K562 (cell line): ENCODE data around the gene STK36. TPM values are rescaled to one million over a fixed set of nuclear protein-coding genes. Genes with fewer than 3 reads are reported as not detected.

ENCODE experiments used
- ATAC-seq: fragments of 200-7000 bp; cut with Tn5 transposase; 3 replicates; pipeline ENCODE4 v1.9.1; 2020; ENCODE audit warnings: moderate library complexity
- BruUV-seq: library from RNA; stranded (reverse); fragments of 400-500 nt; replicated peaks from 2 replicates; lab custom pipeline; 2021; lab: Mats Ljungman, UMichigan
- CTCF ChIA-PET: fragments of 300-600 bp; formaldehyde crosslinking; extraction: SDS; loops from one replicate; lab custom pipeline; 2021; ENCODE audit warnings: low intra/inter-chr PET ratio; lab: Yijun Ruan, JAX
- POLR2A ChIA-PET: fragments of 300-600, 350-650 bp; sonication (Branson Sonifier 250); formaldehyde crosslinking; extraction: SDS; loops from one replicate; lab custom pipeline; 2021; ENCODE audit warnings: antibody characterized with exemption, inconsistent platforms; lab: Yijun Ruan, JAX
- DNase-seq, 4 experiments: peaks; one replicate each; pipeline versions ENCODE4 v3.0.0 to v3.0.0-alpha.2; 2011 to 2018; ENCODE audit warnings: low spot score in 3 of 4, mixed read lengths in 3 of 4; ENCODE audit errors: extremely low read depth in 1 of 4
- FAIRE-seq: peaks from 2 replicates; lab custom pipeline; 2011; peaks lifted over from hg19 to GRCh38; lab: Jason Lieb, UNC
- H2AFZ ChIP-seq: 2 replicates; pipeline ENCODE4 v1.6.0; 2011; ENCODE audit warnings: low read depth, low read length, control low read depth, inconsistent platforms
- H3K27ac ChIP-seq: fragments of 200-600 bp; 3 replicates; pipeline ENCODE4 v1.8.0; 2011; ENCODE audit warnings: low read depth, mild to moderate bottlenecking, control low read depth, inconsistent platforms, low read length, moderate library complexity, mixed read lengths; ENCODE audit errors: extremely low read depth
- H3K27me3 ChIP-seq, 2 experiments: fragments of 300-600 bp in 1 of 2; 2 replicates in 1 of 2; 3 replicates in 1 of 2; pipeline versions ENCODE4 v1.6.0 to v1.8.0; 2011; ENCODE audit warnings: inconsistent platforms in 2 of 2, low read length in 2 of 2, mild to moderate bottlenecking in 1 of 2, mixed read lengths in 1 of 2, moderate library complexity in 1 of 2; ENCODE audit not compliant: control insufficient read depth in 2 of 2, insufficient read depth in 2 of 2
- H3K36me3 ChIP-seq: fragments of 300-600 bp; 3 replicates; pipeline ENCODE4 v1.8.0; 2011; ENCODE audit warnings: mild to moderate bottlenecking, low read length, inconsistent platforms; ENCODE audit not compliant: control insufficient read depth, insufficient read depth
- H3K4me1 ChIP-seq, 2 experiments: fragments of 200-600 bp in 1 of 2; replicated peaks in 1 of 2; 2 replicates in 1 of 2; 3 replicates in 1 of 2; pipeline versions ENCODE4 v1.5.1 to v1.8.0; 2011; ENCODE audit warnings: inconsistent platforms in 2 of 2, low read length in 2 of 2, mild to moderate bottlenecking in 1 of 2, mixed read lengths in 1 of 2, moderate library complexity in 1 of 2; ENCODE audit not compliant: control insufficient read depth in 2 of 2, insufficient read depth in 2 of 2
- H3K4me2 ChIP-seq: 2 replicates; pipeline ENCODE4 v1.6.1; 2011; ENCODE audit warnings: low read length, control low read depth, inconsistent platforms, mixed read lengths; ENCODE audit not compliant: insufficient read depth
- H3K4me3 ChIP-seq: fragments of 200-600 bp; sonication (generic), shearing (Covaris generic); 2 replicates; pipeline ENCODE4 v1.5.1; 2016; ENCODE audit warnings: control low read depth, inconsistent platforms
- H3K79me2 ChIP-seq: fragments of 200-600 bp; 3 replicates; pipeline ENCODE4 v1.8.0; 2011; ENCODE audit warnings: low read length, inconsistent platforms; ENCODE audit not compliant: control insufficient read depth, insufficient read depth
- H3K9ac ChIP-seq, 2 experiments: 2 replicates each; pipeline versions ENCODE4 v1.6.0 to v1.6.1; 2011; ENCODE audit warnings: low read depth in 2 of 2, low read length in 2 of 2, control low read depth in 1 of 2, inconsistent platforms in 1 of 2, mild to moderate bottlenecking in 1 of 2, mixed read lengths in 1 of 2; ENCODE audit not compliant: insufficient read depth in 1 of 2
- H3K9me1 ChIP-seq: one replicate; pipeline ENCODE4 v1.6.0; 2011; ENCODE audit warnings: inconsistent platforms, mild to moderate bottlenecking, low read length, moderate library complexity; ENCODE audit not compliant: control insufficient read depth, insufficient read depth
- H3K9me3 ChIP-seq: replicated peaks from 2 replicates; pipeline ENCODE4 v1.5.1; 2011; ENCODE audit warnings: low read depth, low read length, inconsistent platforms; ENCODE audit not compliant: control insufficient read depth, insufficient read depth
- H4K20me1 ChIP-seq: replicated peaks from 2 replicates; pipeline ENCODE4 v1.6.1; 2011; ENCODE audit warnings: low read length, inconsistent platforms, mixed read lengths; ENCODE audit not compliant: control insufficient read depth, insufficient read depth
- BMI1 ChIP-seq: fragments of 150-350 bp; IDR thresholded peaks from 2 replicates; pipeline ENCODE4 v1.6.1; 2014; ENCODE audit warnings: low read length
- BRCA1 ChIP-seq, 2 experiments: fragments of 450-650 bp in 1 of 2; sonication (generic) in 1 of 2; formaldehyde crosslinking in 1 of 2; IDR thresholded peaks; 2 replicates each; pipeline versions ENCODE4 v1.5.0 to v1.6.1; 2017 to 2020; ENCODE audit warnings: mild to moderate bottlenecking in 1 of 2, missing genetic modification reagents in 1 of 2
- CREB1 ChIP-seq, 2 experiments: sonication (generic) in 1 of 2; formaldehyde crosslinking in 1 of 2; IDR thresholded peaks; 2 replicates each; pipeline versions ENCODE4 v1.6.1 to v1.8.0; 2012 to 2022; ENCODE audit warnings: inconsistent platforms in 1 of 2, mild to moderate bottlenecking in 1 of 2, missing genetic modification reagents in 1 of 2, moderate library complexity in 1 of 2
- HDAC2 ChIP-seq: fragments of 450-650 bp; IDR thresholded peaks from 2 replicates; pipeline ENCODE4 v1.6.1; 2016; ENCODE audit warnings: mild to moderate bottlenecking
- IRF2 ChIP-seq: sonication (generic); formaldehyde crosslinking; IDR thresholded peaks from 2 replicates; pipeline ENCODE4 v1.8.1; 2022; ENCODE audit warnings: mild to moderate bottlenecking, missing genetic modification reagents
- KLF1 ChIP-seq: fragments of 450-650 bp; IDR thresholded peaks from 2 replicates; pipeline ENCODE4 v1.6.1; 2016; ENCODE audit warnings: missing genetic modification characterization, missing compliant biosample characterization
- MXI1 ChIP-seq: IDR thresholded peaks from 2 replicates; pipeline ENCODE4 v1.6.1; 2011; ENCODE audit warnings: low read depth, mild to moderate bottlenecking, improper control_type of control experiment, low read length
- MYC ChIP-seq, 2 experiments: fragments of 250-450 bp in 1 of 2; sonication (Bioruptor Pico) in 1 of 2; IDR thresholded peaks; 2 replicates each; pipeline versions ENCODE4 v1.5.1 to v1.6.1; 2012 to 2021; ENCODE audit warnings: low read depth in 2 of 2, borderline replicate concordance in 1 of 2, improper control_type of control experiment in 1 of 2, low read length in 1 of 2, mild to moderate bottlenecking in 1 of 2, moderate library complexity in 1 of 2
- SAP30 ChIP-seq: fragments of 200-600 bp; sonication (generic); IDR thresholded peaks from 2 replicates; pipeline ENCODE4 v1.6.1; 2012; ENCODE audit warnings: borderline replicate concordance, low read depth, mild to moderate bottlenecking, moderate library complexity, low read length, control low read depth, inconsistent platforms; ENCODE audit not compliant: insufficient read depth, poor library complexity, severe bottlenecking
- SIN3A ChIP-seq, 2 experiments: fragments of 150-350 bp in 1 of 2; IDR thresholded peaks; 2 replicates each; pipeline ENCODE4 v1.6.1; 2011 to 2016; ENCODE audit warnings: borderline replicate concordance in 2 of 2, low read depth in 2 of 2, low read length in 2 of 2, mild to moderate bottlenecking in 2 of 2, moderate library complexity in 2 of 2; ENCODE audit not compliant: control insufficient read depth in 1 of 2
- TAF9B ChIP-seq: fragments of 450-650 bp; IDR thresholded peaks from 2 replicates; pipeline ENCODE4 v1.6.1; 2018; ENCODE audit warnings: mild to moderate bottlenecking; ENCODE audit not compliant: partially characterized antibody
- TCF3 ChIP-seq: sonication (generic); formaldehyde crosslinking; IDR thresholded peaks from 2 replicates; pipeline ENCODE4 v1.4.0; 2020; ENCODE audit warnings: mild to moderate bottlenecking, missing genetic modification reagents
- TCF7 ChIP-seq: sonication (generic); IDR thresholded peaks from 2 replicates; pipeline ENCODE4 v1.6.1; 2016; ENCODE audit warnings: antibody characterized with exemption, borderline replicate concordance
- TFAM ChIP-seq: fragments of 250-450 bp; sonication (Bioruptor Pico); conservative IDR thresholded peaks from 2 replicates; pipeline ENCODE4 v1.5.0; 2021; ENCODE audit warnings: mild to moderate bottlenecking, moderate library complexity
- ZBTB11 ChIP-seq, 3 experiments: fragments of 200-800 bp in 1 of 3; fragments of 250-450 bp in 1 of 3; fragments of 450-650 bp in 1 of 3; sonication (Bioruptor Pico) in 1 of 3; sonication (Bioruptor generic) in 1 of 3; formaldehyde crosslinking in 1 of 3; IDR thresholded peaks; 2 replicates each; pipeline versions ENCODE4 v1.6.1 to v1.8.0; 2016 to 2022; ENCODE audit warnings: mild to moderate bottlenecking in 2 of 3, missing genetic modification characterization in 2 of 3, missing compliant biosample characterization in 1 of 3, moderate library complexity in 1 of 3
- ZNF696 ChIP-seq: fragments of 250-450 bp; sonication (Bioruptor Pico); conservative IDR thresholded peaks from 2 replicates; pipeline ENCODE4 v1.4.0; 2020; ENCODE audit warnings: mild to moderate bottlenecking, moderate library complexity
- ZNF780A ChIP-seq: fragments of 250-450 bp; sonication (Bioruptor Pico); IDR thresholded peaks from 2 replicates; pipeline ENCODE4 v1.5.0; 2021; ENCODE audit warnings: mild to moderate bottlenecking
- WGBS: fragments of 100-300 bp; shearing (Covaris generic); methylation state at CpG from one replicate; pipeline ENCODE4 v1.1.6; 2016; ENCODE audit warnings: low coverage, mixed read lengths; ENCODE audit not compliant: insufficient coverage; ENCODE audit errors: missing lambda C conversion rate; 5-methylcytosine and 5-hydroxymethylcytosine counted together
- in situ Hi-C: fragments of 300-500 bp; cut with MboI; formaldehyde crosslinking; loops from 4 replicates; pipeline ENCODE4 v1.15.0; 2018; ENCODE audit warnings: inconsistent platforms, mixed read lengths
- intact Hi-C: fragments of 100-400 bp; cut with micrococcal nuclease; formaldehyde crosslinking; loops from 2 replicates; pipeline ENCODE4 v1.14.2; 2022
- polyA plus RNA-seq, 8 experiments: library from polyadenylated mRNA; depleted of rRNA in 4 of 8; stranded (reverse) in 5 of 8; unstranded in 3 of 8; fragments of >200 nt; fragmentation: Nextera tagmentation in 2 of 8; fragmentation: Illumina TruSeq in 1 of 8; extraction: Ambion mirVana in 2 of 8; extraction: Trizol in 1 of 8; gene quantifications; 2 replicates each; pipeline versions ENCODE4 v1.2.1 to v1.2.3, GENCODE V29; 2011 to 2014; ENCODE audit warnings: inconsistent platforms in 1 of 8, missing spikeins in 1 of 8
- total RNA-seq, 7 experiments: library from RNA; depleted of rRNA in 6 of 7; stranded (reverse); fragments of >200 nt in 6 of 7; fragmentation: Illumina TruSeq in 2 of 7; extraction: Trizol in 2 of 7; gene quantifications; 2 replicates each; pipeline versions ENCODE4 v1.2.1 to v1.2.3, GENCODE V29; 2011 to 2021; ENCODE audit warnings: low replicate concordance in 1 of 7

The STK36 gene
- total and polyA plus RNA-seq, 9 of the 15 experiments (the other 6 are each of a cell fraction or from before 2014, with no cell fraction given): 3.5 to 12.4 (median 6.7) TPM

- H3K27ac ChIP-seq: no peak overlapping the region
- H3K9me3 ChIP-seq: no peaks in the 10 kb centered on the region
- no peak overlapping the region for H2AFZ ChIP-seq
- H4K20me1 ChIP-seq: no peaks in the 10 kb centered on the region
- H3K4me1 ChIP-seq: no peaks in the 10 kb centered on the region
- no peak for TF ChIP-seq SAP30
- TF ChIP-seq MYC (IDR thresholded peaks at IDR 0.05; ENCODE audit: low read depth, low read length): no peak
- TF ChIP-seq MYC (CRISPR knock-in tag; IDR thresholded peaks at IDR 0.05; ENCODE audit: borderline replicate concordance, low read depth): no peak
- no peak for TF ChIP-seq ZNF696
- TF ChIP-seq KLF1 (tag): no peak
- no peak for TF ChIP-seq CREB1 (IDR thresholded peaks at IDR 0.05)
- no peak for TF ChIP-seq CREB1 (CRISPR knock-in tag; IDR thresholded peaks at IDR 0.05)
- TF ChIP-seq ZNF780A (CRISPR knock-in tag): no peak
- no peak for TF ChIP-seq TCF7
- no peak for TF ChIP-seq TFAM (CRISPR knock-in tag)
- TF ChIP-seq MXI1: no peak
- no peak for TF ChIP-seq TAF9B
- TF ChIP-seq BMI1: no peak
- TF ChIP-seq TCF3: no peak
- TF ChIP-seq SIN3A (IDR thresholded peaks at IDR 0.05; ENCODE audit: borderline replicate concordance in 2 of 2, control insufficient read depth in 1 of 2, low read depth in 2 of 2, low read length in 2 of 2): no peak
- TF ChIP-seq ZBTB11 (CRISPR knock-in tag; IDR thresholded peaks at IDR 0.05): no peak
- TF ChIP-seq IRF2 (CRISPR knock-in tag): no peak
- TF ChIP-seq BRCA1 (IDR thresholded peaks at IDR 0.05): no peak
- no peak for TF ChIP-seq BRCA1 (CRISPR knock-in tag; IDR thresholded peaks at IDR 0.05)
- no peak for TF ChIP-seq HDAC2
- TF ChIP-seq, all 486 proteins: peak for 0
- no peak overlapping the region; a peak in 1 of 4 replicates for H3K9ac ChIP-seq
- ChIA-PET POLR2A (interaction anchor here (0.7 to 3.7 kb wide), 3 partner anchors 8 to 16 kb away, joined by 3 to 10 read pairs (median 5); partner anchors contain the start of genes BCS1L and ZNF142), CTCF (no interaction called here)
- FAIRE-seq: no peak
- H3K27me3 ChIP-seq: no peaks in the 10 kb centered on the region
- no peak overlapping the region for H3K4me3 ChIP-seq
- ATAC-seq: no peak
- WGBS: 95% methylated on average over 8 of the region's 11 CpGs
- in situ Hi-C loops (no loop called here), intact Hi-C loops (loop anchor here (10.0 kb wide), 2 partner anchors 240 to 370 kb away; partner anchors contain the start of genes AAMP and PNKD)
- H3K36me3 ChIP-seq: peaks cover 84% of the 10 kb centered on the region
- BruUV-seq: no TSS peak
- H3K9me1 ChIP-seq: no peaks in the 10 kb centered on the region
- H3K79me2 ChIP-seq: 0 out of 3 replicates have a peak, but pooled peaks cover 4% of the 10 kb centered on the region
- no peak for DNase-seq
- H3K4me2 ChIP-seq: no peak overlapping the region
These were observed 27.2 kb upstream of the STK36 start for GRCh38 chr2:218644721-218645120.
